Activated CD8-positive, alpha-beta T cell treated with anti-CD3 and anti-CD28 coated beads, Interleukin-2, amount 10 ng/mL, durations not matched to agents 7 days and 5 days (primary cell): Measurements from ENCODE around the gene SUSD1. TPM values are rescaled to one million over a fixed set of nuclear protein-coding genes. Genes with fewer than 3 reads are reported as not detected.
A peak's percentile ranks its signal among the peaks of the same experiment; 100 is the strongest.

Experiments used
- ATAC-seq: fragments of 150-1000 bp; cut with Tn5 transposase; one replicate; pipeline ENCODE4 v1.10.0; 2021; ENCODE audit warnings: moderate library complexity
- CTCF ChIA-PET: fragments of 350-600 bp; sonication (Branson Sonifier 250); formaldehyde crosslinking; loops from one replicate; lab custom pipeline; 2021; ENCODE audit warnings: antibody characterized with exemption; lab: Charles Lee
- POLR2A ChIA-PET: fragments of 350-600 bp; sonication (Branson Sonifier 250); formaldehyde crosslinking; loops from one replicate; lab custom pipeline; 2021; ENCODE audit warnings: antibody characterized with exemption; lab: Charles Lee
- DNase-seq: peaks from one replicate; pipeline ENCODE4 v3.0.0-alpha.2; 2020
- H3K27ac Mint-ChIP-seq: one replicate; pipeline ENCODE4 v1.8.0; 2021; ENCODE audit warnings: mild to moderate bottlenecking, mixed read lengths
- H3K27me3 Mint-ChIP-seq: one replicate; pipeline ENCODE4 v1.8.0; 2021; ENCODE audit warnings: low read depth, mixed read lengths
- H3K36me3 Mint-ChIP-seq: one replicate; pipeline ENCODE4 v1.8.0; 2021; ENCODE audit warnings: low read depth, mixed read lengths
- H3K4me1 Mint-ChIP-seq: one replicate; pipeline ENCODE4 v1.8.0; 2021; ENCODE audit warnings: low read depth, mixed read lengths
- H3K4me3 Mint-ChIP-seq: one replicate; pipeline ENCODE4 v1.8.0; 2021; ENCODE audit warnings: mild to moderate bottlenecking, mixed read lengths
- H3K9me3 Mint-ChIP-seq: one replicate; pipeline ENCODE4 v1.8.0; 2022; ENCODE audit warnings: mixed read lengths; ENCODE audit not compliant: insufficient read depth
- total RNA-seq, 2 experiments: library from RNA; stranded (reverse); gene quantifications; one replicate each; pipeline ENCODE4 v1.2.3, GENCODE V29; 2021

SUSD1 gene
- total RNA-seq, 2 experiments from 2014 or later, result 15.2 to 17.9 TPM

DNA sequence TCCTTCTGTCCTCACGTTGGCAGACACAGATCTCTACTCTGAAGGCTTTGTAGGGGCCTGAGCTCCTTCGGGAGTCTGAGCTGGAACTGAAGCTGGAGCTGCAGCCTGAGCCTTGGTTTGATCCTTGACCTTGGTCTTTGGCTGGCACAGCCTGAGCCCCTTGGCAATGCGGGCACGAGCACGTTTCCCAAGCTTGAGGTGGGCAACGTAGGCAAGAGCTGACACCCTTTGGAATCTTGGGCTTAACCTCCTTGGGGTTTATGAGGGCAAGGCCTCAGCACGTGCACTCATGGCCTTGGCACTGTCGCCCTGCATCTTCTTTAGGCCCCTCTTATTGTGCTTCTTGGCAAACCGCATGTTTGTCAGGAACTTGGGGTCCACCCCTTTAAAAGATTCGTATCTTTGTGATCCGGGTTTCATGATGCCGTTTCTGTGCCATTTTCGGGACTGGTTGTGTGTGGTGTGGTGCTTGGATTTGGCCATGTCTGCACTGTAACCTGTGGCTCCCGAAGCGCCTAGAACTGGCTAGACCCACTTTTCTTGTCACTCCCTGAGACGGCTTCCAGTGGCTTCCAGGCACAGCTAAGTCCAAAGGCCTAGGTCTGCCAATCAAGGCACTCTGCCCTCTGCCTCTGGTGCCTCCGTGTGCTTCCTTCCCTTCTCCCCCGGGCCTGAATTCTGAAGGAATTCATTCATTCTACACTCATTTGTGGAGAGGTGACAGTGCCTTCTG, 1.4 kb downstream of the SUSD1 start:
- Mint-ChIP-seq H3K27ac (peak overlapping the region; percentile 95), H3K36me3 (peaks cover 39% of the 10 kb centered on the region), H3K27me3 (peaks cover 6% of the 10 kb centered on the region), H3K9me3 (no peaks in the 10 kb centered on the region), H3K4me3 (peak overlapping the region; percentile 87), H3K4me1 (peaks cover 76% of the 10 kb centered on the region)
- CTCF ChIA-PET, result interaction anchor here (1.0 kb wide), 1 partner anchor 206 kb away, joined by 4 read pairs; the partner anchor contains the start of gene HSDL2
- no peak for DNase-seq
- no peak for ATAC-seq
- POLR2A ChIA-PET, result interaction anchor here (0.6 to 4.3 kb wide), 6 partner anchors 15 to 206 kb away, joined by 3 to 23 read pairs (median 4); partner anchors contain the start of genes HSDL2 and PTBP3

DNA sequence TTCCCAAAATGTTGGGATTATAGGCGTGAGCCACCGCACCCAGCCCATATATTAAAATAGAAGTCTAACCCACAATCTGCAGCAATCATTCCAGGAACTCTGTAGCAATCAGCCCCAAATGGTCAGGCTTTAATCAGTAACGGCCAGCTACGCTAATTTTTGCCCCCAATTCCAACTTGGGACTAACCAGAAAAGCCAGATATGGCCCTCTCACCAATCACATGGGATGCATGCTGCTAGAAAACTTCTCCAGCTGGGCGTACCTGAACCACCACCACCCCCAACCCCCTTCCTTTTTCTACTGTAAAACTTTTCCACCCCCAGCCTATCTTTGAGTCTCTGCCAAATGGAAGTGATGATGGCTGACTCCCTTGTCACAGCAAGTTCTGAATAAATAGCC, 4.1 kb downstream of the SUSD1 start:
- Mint-ChIP-seq H3K36me3 (peaks cover 42% of the 10 kb centered on the region), H3K27ac (no peak overlapping the region), H3K4me1 (peaks cover 74% of the 10 kb centered on the region), H3K9me3 (no peaks in the 10 kb centered on the region), H3K4me3 (no peak overlapping the region), H3K27me3 (peaks cover 6% of the 10 kb centered on the region)
- ChIA-PET POLR2A (no interaction called here), CTCF (no interaction called here)
- DNase-seq (no peak), ATAC-seq (no peak)

GRCh38 chr9:112170235-112170634, 4.9 kb downstream of the SUSD1 start:
- ChIA-PET POLR2A (no interaction called here), CTCF (no interaction called here)
- H3K27me3 Mint-ChIP-seq, result no peaks in the 10 kb centered on the region
- H3K36me3 Mint-ChIP-seq, result peaks cover 42% of the 10 kb centered on the region
- H3K9me3 Mint-ChIP-seq, result no peaks in the 10 kb centered on the region
- no peak for DNase-seq
- H3K4me3 Mint-ChIP-seq, result no peak overlapping the region
- no peak overlapping the region for H3K27ac Mint-ChIP-seq
- no peak for ATAC-seq
- peaks cover 71% of the 10 kb centered on the region for H3K4me1 Mint-ChIP-seq

- ATAC-seq, result no peak
- H3K27ac Mint-ChIP-seq, result no peak overlapping the region
- peaks cover 69% of the 10 kb centered on the region for H3K4me1 Mint-ChIP-seq
- no peaks in the 10 kb centered on the region for H3K9me3 Mint-ChIP-seq
- ChIA-PET POLR2A (no interaction called here), CTCF (interaction anchor here (0.6 kb wide), 1 partner anchor 1707 kb away, joined by 3 read pairs; the partner anchor contains the start of gene ZNF618)
- H3K27me3 Mint-ChIP-seq, result no peaks in the 10 kb centered on the region
- peaks cover 40% of the 10 kb centered on the region for H3K36me3 Mint-ChIP-seq
- H3K4me3 Mint-ChIP-seq, result no peak overlapping the region
- no peak for DNase-seq
These were observed 5.7 kb downstream of the SUSD1 start for GRCh38 chr9:112169368-112169767.

GRCh38 chr9:112168197-112168596, 6.9 kb downstream of the SUSD1 start:
- Mint-ChIP-seq H3K36me3 (peaks cover 31% of the 10 kb centered on the region), H3K27me3 (no peaks in the 10 kb centered on the region), H3K4me1 (peaks cover 58% of the 10 kb centered on the region), H3K9me3 (no peaks in the 10 kb centered on the region), H3K27ac (peak overlapping the region; percentile 5), H3K4me3 (no peak overlapping the region)
- CTCF ChIA-PET, result no interaction called here
- POLR2A ChIA-PET, result no interaction called here
- peak; percentile 38 for DNase-seq
- ATAC-seq, result no peak

GRCh38 chr9:112166176-112167140, 8.6 kb downstream of the SUSD1 start:
- Mint-ChIP-seq H3K27me3 (no peaks in the 10 kb centered on the region), H3K27ac (no peak overlapping the region), H3K4me1 (peaks cover 43% of the 10 kb centered on the region), H3K36me3 (peaks cover 17% of the 10 kb centered on the region), H3K9me3 (no peaks in the 10 kb centered on the region), H3K4me3 (no peak overlapping the region)
- no peak for ATAC-seq
- POLR2A ChIA-PET, result interaction anchor here (0.5 kb wide), 2 partner anchors 15 to 225 kb away, joined by 3 to 4 read pairs; no protein-coding TSS in a partner anchor
- CTCF ChIA-PET, result no interaction called here
- no peak for DNase-seq

- no peaks in the 10 kb centered on the region for H3K36me3 Mint-ChIP-seq
- ChIA-PET CTCF (interaction anchor here (1.2 kb wide), 1 partner anchor 48 kb away, joined by 3 read pairs; no protein-coding TSS in a partner anchor), POLR2A (interaction anchor here (0.9 kb wide), 1 partner anchor 10 kb away, joined by 3 read pairs; no protein-coding TSS in a partner anchor)
- H3K4me1 Mint-ChIP-seq, result peaks cover 18% of the 10 kb centered on the region
- no peaks in the 10 kb centered on the region for H3K27me3 Mint-ChIP-seq
- H3K4me3 Mint-ChIP-seq, result no peak overlapping the region
- ATAC-seq (no peak), DNase-seq (no peak)
- H3K9me3 Mint-ChIP-seq, result no peaks in the 10 kb centered on the region
- no peak overlapping the region for H3K27ac Mint-ChIP-seq
These were observed 12.3 kb downstream of the SUSD1 start for GRCh38 chr9:112162621-112163413.

GRCh38 chr9:112159781-112160180, 15.3 kb downstream of the SUSD1 start:
- H3K4me1 Mint-ChIP-seq, result no peaks in the 10 kb centered on the region
- H3K36me3 Mint-ChIP-seq, result peaks cover 6% of the 10 kb centered on the region
- POLR2A ChIA-PET, result no interaction called here
- CTCF ChIA-PET, result no interaction called here
- H3K4me3 Mint-ChIP-seq, result no peak overlapping the region
- no peak overlapping the region for H3K27ac Mint-ChIP-seq
- no peaks in the 10 kb centered on the region for H3K9me3 Mint-ChIP-seq
- ATAC-seq (no peak), DNase-seq (no peak)
- no peaks in the 10 kb centered on the region for H3K27me3 Mint-ChIP-seq

DNA sequence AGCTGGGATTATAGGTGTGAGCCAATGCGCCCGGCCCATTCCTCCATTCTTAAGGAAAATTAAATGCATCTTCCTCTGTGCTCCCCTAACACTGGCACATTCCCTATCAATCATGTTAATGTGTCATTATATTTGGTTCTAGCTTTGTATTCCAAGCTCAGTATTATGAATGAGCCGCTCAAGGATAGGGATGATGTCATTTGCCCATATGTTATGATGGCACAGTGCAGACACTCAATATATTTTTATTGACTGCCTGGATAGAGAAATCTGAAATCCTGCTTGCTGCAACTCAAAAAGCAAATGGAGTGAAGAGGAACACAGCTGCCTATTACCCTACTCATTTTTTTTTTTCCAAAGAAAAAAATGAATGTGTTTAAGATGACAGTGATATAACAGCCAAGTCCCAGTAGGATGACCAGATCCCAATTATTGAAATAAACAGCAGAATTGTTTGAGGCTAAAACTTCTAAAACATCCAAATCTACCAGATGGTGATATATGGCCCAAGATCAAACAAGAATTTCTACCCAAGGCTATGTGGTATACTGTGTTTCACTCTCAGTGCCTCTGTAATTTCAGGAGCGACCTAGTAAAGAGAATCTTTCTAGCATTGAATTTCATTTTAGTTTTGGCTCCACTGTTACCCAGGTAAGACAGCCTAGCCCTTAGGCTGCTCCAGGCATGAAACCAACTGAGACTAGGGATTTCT, 16.3 kb downstream of the SUSD1 start:
- Mint-ChIP-seq H3K9me3 (no peaks in the 10 kb centered on the region), H3K27ac (no peak overlapping the region), H3K36me3 (peaks cover 15% of the 10 kb centered on the region), H3K4me3 (no peak overlapping the region), H3K4me1 (no peaks in the 10 kb centered on the region), H3K27me3 (no peaks in the 10 kb centered on the region)
- ATAC-seq (no peak), DNase-seq (no peak)
- ChIA-PET POLR2A (no interaction called here), CTCF (no interaction called here)

- Mint-ChIP-seq H3K4me1 (no peaks in the 10 kb centered on the region), H3K36me3 (peaks cover 15% of the 10 kb centered on the region), H3K27me3 (no peaks in the 10 kb centered on the region), H3K27ac (no peak overlapping the region), H3K4me3 (no peak overlapping the region), H3K9me3 (no peaks in the 10 kb centered on the region)
- DNase-seq, result no peak
- CTCF ChIA-PET, result no interaction called here
- POLR2A ChIA-PET, result no interaction called here
- ATAC-seq, result no peak
These were observed 17.1 kb downstream of the SUSD1 start for GRCh38 chr9:112157961-112158360.

DNA sequence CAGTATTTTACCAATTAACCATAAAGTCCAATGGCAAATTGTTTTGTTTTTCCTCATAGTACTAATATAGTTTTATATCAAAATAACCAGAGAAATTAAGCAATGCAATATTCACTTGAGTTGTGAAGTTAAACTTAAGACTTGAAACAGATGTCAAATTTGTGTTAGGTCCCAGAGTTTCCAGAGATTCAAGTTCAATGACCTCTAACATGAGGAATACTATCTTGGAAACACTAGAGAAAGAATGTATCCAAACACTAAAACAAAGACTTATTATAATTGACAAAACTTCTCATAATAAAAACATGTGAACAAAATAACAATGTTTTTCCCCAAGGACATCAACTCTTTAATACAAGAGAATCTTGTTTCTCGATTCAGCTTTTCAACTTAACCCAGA, 18.0 kb downstream of the SUSD1 start:
- DNase-seq (no peak), ATAC-seq (no peak)
- Mint-ChIP-seq H3K27ac (no peak overlapping the region), H3K4me3 (no peak overlapping the region), H3K27me3 (no peaks in the 10 kb centered on the region), H3K4me1 (no peaks in the 10 kb centered on the region), H3K9me3 (no peaks in the 10 kb centered on the region), H3K36me3 (peaks cover 15% of the 10 kb centered on the region)
- POLR2A ChIA-PET, result no interaction called here
- CTCF ChIA-PET, result interaction anchor here (1.8 kb wide), 1 partner anchor 60 kb away, joined by 5 read pairs; no protein-coding TSS in a partner anchor
